KOPT-K1 (cell line): ENCODE results near the gene ATMIN.

Experiments used
- H3K27ac ChIP-seq: fragments of 200-600 bp; sonication (generic); 2 replicates; pipeline ENCODE4 v1.5.1; 2016; ENCODE audit warnings: antibody characterized with exemption, mild to moderate bottlenecking, low read depth, low read length; ENCODE audit not compliant: poor library complexity, severe bottlenecking
- H3K36me3 ChIP-seq: fragments of 200-600 bp; sonication (generic); 2 replicates; pipeline ENCODE4 v1.5.1; 2017; ENCODE audit warnings: antibody characterized with exemption, mild to moderate bottlenecking, low read length, moderate library complexity; ENCODE audit not compliant: insufficient read depth
- H3K9me3 ChIP-seq: fragments of 200-600 bp; sonication (generic); 2 replicates; pipeline ENCODE4 v1.5.1; 2017; ENCODE audit warnings: antibody characterized with exemption, low read length, mild to moderate bottlenecking; ENCODE audit not compliant: insufficient read depth, poor library complexity, severe bottlenecking

ATMIN gene, protein sequence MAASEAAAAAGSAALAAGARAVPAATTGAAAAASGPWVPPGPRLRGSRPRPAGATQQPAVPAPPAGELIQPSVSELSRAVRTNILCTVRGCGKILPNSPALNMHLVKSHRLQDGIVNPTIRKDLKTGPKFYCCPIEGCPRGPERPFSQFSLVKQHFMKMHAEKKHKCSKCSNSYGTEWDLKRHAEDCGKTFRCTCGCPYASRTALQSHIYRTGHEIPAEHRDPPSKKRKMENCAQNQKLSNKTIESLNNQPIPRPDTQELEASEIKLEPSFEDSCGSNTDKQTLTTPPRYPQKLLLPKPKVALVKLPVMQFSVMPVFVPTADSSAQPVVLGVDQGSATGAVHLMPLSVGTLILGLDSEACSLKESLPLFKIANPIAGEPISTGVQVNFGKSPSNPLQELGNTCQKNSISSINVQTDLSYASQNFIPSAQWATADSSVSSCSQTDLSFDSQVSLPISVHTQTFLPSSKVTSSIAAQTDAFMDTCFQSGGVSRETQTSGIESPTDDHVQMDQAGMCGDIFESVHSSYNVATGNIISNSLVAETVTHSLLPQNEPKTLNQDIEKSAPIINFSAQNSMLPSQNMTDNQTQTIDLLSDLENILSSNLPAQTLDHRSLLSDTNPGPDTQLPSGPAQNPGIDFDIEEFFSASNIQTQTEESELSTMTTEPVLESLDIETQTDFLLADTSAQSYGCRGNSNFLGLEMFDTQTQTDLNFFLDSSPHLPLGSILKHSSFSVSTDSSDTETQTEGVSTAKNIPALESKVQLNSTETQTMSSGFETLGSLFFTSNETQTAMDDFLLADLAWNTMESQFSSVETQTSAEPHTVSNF

DNA sequence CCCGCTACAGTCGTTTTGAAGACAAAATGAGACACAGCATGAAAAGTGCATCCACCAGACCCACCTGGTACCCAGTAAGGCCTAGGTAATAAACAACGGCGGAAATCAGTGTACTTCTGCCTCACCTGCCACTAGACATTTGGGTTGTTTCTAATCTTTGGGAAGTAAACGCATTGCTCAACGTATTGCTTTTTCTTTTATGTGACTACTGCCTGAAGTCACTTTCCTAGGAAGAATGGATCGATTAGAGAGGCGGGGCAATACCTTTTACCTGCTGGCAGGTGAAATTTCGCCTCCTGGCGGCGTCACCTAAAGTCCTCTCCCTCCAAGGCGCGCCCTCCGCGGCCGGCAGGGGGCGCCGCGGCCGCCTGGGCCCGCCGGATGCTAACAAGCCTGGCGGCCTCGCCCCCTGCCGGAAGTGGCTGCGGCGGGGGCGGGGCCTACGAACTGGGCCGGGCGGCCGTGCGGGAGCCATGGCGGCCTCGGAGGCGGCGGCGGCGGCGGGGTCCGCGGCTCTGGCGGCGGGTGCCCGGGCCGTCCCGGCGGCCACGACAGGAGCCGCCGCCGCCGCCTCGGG, at the start of gene ATMIN:
TSS of gene ATMIN (plus strand) at position 445 of the 577 bp plus-strand sequence. CDS start at position 474, 29 bp downstream.
- peak within 1 kb of the TSS; percentile 59 for H3K27ac ChIP-seq
- peaks cover 38% of the 10 kb centered on the region; the same call in 1 of the 2 replicates for H3K36me3 ChIP-seq
- no peaks in the 10 kb centered on the region for H3K9me3 ChIP-seq

DNA sequence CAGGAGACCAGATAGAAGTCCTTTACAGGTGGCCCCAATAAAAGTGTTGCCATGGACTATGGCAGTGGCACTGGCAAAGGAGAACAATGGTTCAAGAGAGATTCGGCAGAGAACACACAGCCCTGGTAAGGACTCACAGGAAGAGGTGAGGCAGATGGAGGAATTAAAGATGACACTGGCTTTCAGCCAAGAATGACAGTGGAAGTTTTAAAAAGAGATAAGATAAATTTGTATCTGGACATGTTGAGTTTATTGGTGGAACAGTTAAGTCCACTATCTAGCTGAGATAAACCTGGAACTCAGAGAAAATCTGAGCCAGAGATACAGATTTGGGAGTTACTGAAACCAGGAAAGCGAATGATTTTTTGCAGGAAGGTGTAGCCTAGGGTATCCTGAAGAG, 49.1 kb upstream of the ATMIN start:
- H3K9me3 ChIP-seq = no peaks in the 10 kb centered on the region
- peaks cover 54% of the 10 kb centered on the region for H3K36me3 ChIP-seq
- no peak overlapping the region for H3K27ac ChIP-seq

DNA sequence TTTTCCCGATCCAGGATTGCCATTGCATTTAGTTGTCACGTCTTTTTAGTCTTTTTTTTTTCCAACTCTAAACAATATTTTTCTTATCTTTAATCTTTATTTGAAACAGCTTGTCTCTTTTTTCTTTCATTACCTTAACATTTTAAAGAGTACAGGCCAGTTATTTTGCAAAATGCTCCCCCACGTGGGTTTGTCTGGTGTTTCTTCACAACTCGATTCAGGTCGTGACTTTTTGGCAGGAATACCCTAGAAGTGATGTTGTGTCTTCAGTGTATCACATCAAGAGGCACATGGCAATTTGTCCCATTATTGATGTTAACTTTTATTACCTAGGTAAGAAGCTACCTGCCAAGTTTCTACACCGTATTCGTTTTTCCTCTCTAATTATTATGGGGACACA, 46.9 kb upstream of the ATMIN start:
- Histone ChIP-seq H3K9me3 (no peaks in the 10 kb centered on the region), H3K36me3 (peaks cover 50% of the 10 kb centered on the region), H3K27ac (no peak overlapping the region)

DNA sequence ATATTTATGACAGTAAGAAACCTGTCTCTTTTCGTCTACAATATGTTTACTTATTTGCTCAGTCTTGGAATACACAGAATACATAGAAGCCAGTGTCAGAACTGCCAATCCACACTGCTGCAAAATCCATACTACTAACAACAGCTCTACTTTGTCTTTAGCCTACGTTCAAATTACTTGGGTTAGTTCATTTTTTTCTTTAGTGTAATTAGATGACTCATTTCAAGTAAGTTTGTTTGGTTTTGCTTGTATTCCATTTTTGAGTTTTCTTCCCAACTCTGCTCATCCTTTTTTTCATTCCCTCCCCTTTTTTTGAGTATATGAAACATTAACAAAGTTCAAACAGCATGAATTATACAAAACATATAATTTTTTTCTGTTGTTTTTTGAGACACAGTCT, 45.8 kb upstream of the ATMIN start:
- Histone ChIP-seq H3K9me3 (no peaks in the 10 kb centered on the region), H3K36me3 (peaks cover 52% of the 10 kb centered on the region), H3K27ac (no peak overlapping the region)

DNA sequence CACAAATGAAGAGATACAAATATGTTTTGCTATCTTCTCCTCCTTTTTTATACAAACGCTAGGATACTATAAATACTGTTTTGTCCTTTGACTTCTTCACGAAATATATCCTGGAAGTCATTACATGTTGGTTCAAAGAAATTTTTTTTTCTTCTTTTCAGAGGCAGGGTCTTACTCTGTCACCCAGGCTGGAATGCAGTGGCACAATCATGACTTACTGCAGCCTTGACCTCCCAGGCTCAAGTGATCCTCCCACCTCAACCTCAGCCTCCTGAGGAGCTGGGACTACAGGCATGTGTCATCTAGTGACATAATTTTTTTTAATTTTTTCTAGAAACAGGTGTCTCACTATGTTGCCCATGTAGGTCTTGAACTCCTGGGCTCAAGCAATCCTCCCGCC, 45.1 kb upstream of the ATMIN start:
- peaks cover 58% of the 10 kb centered on the region for H3K36me3 ChIP-seq
- H3K27ac ChIP-seq = no peak overlapping the region
- H3K9me3 ChIP-seq = no peaks in the 10 kb centered on the region

DNA sequence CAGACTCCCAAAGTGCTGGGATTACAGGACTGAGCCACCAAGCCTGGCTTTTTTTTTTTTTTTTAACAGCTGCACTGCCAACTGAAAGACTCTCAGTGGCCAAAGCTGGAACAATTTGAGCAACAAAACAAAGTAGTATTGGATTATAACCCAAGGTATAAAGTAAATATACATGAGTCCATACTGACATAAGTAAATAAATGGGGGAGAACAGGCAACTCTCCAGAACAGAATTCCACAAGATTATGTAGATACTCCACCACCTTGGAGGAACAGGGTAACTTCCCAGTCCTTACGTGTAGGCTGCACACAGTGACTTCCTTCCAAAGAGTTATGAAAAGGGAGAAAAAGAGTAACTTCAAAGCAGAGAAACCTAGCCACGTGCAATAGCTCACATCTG, 44.7 kb upstream of the ATMIN start:
- Histone ChIP-seq H3K27ac (no peak overlapping the region), H3K9me3 (no peaks in the 10 kb centered on the region), H3K36me3 (peaks cover 58% of the 10 kb centered on the region)

DNA sequence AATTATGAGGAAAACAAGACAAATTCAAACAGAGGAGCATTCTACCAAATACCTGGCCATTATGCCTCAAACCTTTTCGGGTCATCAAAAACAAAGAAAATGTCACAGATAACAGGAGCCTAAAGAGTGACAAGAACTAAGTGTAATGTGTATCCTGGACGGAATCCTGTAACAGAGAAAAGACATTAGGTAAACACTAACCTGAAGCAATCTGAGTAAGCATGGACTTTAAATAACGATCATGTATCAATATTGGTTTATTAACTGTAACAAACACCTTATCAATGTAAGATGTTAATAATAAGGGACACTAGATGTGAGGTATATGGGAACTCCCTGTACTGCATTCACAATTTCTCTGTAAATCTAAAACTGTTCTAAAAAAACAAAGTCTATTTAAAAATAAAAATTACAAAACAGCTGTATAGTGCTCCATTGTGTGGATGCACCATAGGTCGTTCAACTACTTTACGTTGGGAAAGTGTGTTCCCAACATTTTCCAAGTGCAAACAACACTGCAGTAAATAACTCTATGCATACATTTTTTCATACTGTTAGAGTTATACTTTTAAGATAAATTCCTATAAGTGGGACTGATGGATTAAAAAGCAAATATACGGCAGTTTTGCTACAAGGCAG, 43.7 kb upstream of the ATMIN start:
- Histone ChIP-seq H3K27ac (no peak overlapping the region), H3K36me3 (peaks cover 55% of the 10 kb centered on the region), H3K9me3 (no peaks in the 10 kb centered on the region)

DNA sequence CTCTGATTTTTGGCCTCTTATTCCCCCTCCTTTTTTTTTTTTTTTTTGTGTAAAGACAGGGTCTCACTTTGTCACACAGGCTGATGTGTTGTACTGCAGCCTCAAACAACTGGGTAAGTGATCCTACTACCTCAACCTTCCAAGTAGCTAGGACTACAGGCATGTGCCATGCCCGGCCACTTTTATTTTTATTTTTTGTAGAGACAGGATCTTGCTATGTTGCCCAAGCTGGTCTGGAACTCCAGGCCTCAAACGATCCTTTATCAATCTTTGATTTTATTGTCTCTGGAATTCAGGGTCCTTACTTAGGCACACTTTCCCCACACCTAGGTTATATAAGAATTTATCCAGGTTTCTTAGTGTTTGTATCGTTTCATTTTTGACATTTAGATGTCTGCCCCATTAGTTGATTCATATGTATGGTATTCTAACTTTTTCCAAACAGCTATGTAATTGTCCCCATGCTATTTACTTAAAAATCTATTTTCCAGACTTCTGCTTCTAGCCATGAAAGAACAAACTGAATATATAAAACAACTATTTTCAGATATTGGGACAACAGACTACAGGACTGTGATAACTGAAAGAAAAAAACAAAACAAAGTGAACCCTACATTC, 42.9 kb upstream of the ATMIN start:
- Histone ChIP-seq H3K36me3 (peaks cover 58% of the 10 kb centered on the region), H3K27ac (no peak overlapping the region), H3K9me3 (no peaks in the 10 kb centered on the region)

DNA sequence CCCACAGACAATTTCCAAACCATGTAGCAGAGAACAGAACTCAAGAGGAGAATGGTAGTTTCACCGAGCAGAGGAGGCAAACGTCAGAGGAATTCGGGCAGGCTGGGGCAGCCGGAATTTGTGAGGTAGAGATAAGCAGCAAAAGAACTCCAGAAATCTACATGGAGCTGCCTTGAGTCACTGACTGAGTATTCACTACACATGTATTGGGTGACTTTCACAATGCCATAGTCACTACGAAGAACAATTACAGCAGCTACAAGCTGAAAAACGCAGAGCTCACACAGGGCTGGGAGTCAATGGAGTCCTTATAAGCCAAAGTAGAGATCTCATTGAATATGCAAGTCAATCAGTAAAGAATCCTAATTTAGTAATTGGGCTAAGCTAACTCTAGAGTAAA, 42.3 kb upstream of the ATMIN start:
- H3K36me3 ChIP-seq = peaks cover 52% of the 10 kb centered on the region
- H3K27ac ChIP-seq = no peak overlapping the region
- no peaks in the 10 kb centered on the region for H3K9me3 ChIP-seq

DNA sequence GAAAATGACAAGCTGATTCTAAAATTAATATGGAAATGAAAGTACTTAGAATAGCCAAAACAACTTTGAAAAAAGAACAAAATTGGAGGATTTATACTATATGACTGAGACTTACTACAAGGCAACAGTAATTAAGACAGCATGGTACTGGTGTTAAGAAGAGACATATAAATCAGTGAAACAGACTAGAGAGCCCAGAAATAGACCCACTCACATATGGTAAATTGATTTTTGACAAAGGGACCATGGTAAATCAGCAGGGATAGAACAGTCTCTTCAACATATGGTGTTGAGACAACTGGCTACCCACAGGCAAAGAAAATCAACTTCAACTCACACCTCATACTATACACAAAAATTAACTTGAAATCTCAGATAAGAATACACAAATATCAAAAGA, 41.8 kb upstream of the ATMIN start:
- Histone ChIP-seq H3K9me3 (no peaks in the 10 kb centered on the region), H3K27ac (no peak overlapping the region), H3K36me3 (peaks cover 49% of the 10 kb centered on the region)

DNA sequence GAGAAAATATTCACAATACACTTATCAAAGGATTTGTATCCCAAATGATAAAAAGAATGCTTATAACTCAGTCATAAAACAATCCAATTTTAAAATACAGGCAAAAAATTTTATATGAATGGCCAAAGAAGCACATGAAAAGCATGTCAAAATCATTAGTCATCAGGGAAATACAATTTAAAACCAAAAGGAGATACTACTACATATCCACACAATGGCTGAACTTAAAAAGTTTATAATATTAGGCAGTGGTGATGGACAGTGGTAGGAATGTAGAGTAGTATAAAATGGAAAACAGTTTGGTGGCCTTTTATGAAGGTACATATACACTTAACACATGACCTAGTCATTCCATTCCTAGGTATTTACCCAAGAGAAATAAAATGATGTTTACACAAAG, 41.2 kb upstream of the ATMIN start:
- Histone ChIP-seq H3K27ac (no peak overlapping the region), H3K36me3 (peaks cover 49% of the 10 kb centered on the region), H3K9me3 (no peaks in the 10 kb centered on the region)

DNA sequence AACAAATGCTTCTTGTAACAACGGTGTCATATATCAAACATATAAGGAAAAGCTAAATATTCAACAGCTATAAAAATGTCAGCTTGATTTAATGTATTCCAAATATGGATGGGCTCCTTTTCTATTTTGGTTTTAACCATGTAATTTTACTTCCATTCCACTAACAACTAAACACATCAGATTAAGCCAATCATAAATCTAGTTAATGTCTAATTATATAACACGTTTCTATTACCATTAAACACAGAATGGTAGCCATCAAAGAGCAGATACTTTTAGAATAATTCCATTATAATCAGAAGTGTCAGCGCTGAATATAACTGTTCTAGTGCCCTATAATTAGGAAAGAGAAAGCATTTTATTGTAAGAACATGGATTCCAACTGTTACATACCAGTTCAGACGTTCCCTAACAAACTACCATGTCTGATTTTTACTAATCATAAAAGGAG, 38.9 kb upstream of the ATMIN start:
- H3K9me3 ChIP-seq = no peaks in the 10 kb centered on the region
- no peak overlapping the region for H3K27ac ChIP-seq
- peaks cover 41% of the 10 kb centered on the region for H3K36me3 ChIP-seq

DNA sequence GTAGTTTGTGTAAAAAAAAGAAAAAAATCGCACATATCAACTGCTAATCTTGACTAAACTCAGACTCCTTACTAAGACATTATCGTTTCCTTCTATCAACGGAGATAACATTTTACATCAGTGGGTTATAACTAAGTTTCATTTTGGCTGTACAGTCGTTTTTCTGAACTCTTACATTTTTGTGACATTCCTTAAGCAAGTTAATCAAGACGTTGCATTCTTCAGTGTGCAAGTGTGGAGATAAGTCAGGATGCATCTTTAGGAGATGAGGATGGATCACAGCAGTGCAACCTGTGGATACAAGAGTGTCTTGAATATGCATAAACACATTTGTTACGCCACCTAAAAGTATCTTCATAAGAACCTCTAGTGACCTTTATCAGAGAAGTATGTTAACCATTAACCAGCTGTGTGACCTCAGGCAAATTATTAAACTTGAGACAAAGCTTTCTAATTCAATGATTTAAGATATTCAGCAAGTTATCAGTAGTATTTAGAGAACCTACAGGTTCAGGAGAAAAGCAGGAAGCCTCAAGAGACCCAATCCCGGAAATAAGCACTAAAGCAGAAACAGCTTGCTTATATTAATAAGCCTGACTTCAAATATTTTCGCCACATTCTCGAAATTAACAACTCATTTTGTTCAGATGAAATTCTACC, 38.4 kb upstream of the ATMIN start:
- Histone ChIP-seq H3K27ac (no peak overlapping the region), H3K36me3 (peaks cover 36% of the 10 kb centered on the region), H3K9me3 (no peaks in the 10 kb centered on the region)

DNA sequence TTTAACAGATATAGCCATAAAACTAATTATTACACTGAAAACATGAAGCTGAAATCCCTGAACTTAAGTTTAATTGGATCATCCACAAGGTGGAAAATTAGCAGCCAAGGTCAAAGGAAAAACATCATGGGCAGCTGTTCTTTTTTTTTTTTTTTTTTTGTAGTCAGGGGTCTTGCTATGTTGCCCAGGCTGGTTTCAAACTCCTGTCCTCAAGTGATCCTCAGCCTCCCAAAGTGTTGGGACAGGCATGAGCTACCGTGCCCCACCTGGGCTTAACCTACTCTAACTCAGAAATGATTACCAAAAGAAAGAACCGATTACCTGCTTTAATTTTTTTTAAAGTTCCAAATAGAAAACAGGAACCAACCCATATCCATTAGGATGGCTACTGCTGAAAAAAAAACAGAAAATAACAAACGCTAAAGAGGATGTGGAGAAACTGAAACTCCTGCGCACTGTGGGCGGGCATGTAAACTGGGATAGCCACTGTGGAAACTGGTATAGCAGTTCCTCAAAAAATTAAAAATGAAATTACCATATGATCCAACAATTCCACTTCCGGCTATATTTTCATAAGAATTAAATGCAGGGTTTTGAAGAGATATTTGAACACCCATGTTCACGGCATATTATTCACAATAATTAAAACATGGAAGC, 37.5 kb upstream of the ATMIN start:
- Histone ChIP-seq H3K27ac (no peak overlapping the region), H3K36me3 (peaks cover 32% of the 10 kb centered on the region)

More for the DNA sequence above, 37.5 kb upstream of the ATMIN start:
- H3K9me3 ChIP-seq = no peaks in the 10 kb centered on the region
